Activated T-cell treated with anti-CD3 and anti-CD28 coated beads for 1 hour (primary cell): ENCODE data around the gene ST7.

Experiments
- DNase-seq: peaks from one replicate; pipeline ENCODE4 v3.0.0-alpha.2; 2020; ENCODE audit warnings: low read depth

Gene ST7

DNA sequence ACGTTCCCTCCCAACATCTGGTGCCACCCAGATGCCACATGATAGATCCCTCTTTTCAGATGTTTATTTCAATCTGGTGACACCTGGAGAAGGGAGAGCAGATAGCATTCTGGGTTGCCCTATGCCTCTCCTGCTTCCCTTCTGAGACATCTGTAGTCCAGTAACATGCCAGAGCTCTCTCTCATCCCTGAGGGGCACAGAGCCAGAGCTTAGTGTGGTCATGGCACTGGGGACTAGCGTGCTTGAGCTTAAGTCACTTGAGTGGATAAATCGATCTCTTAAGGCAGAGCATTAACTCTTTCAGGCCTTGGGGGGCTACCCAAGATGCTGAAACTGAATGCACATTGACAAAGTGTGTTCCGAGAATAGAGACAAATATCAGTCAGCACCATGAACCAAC, 321.6 kb downstream of the ST7 start:
- no peak for DNase-seq

DNA sequence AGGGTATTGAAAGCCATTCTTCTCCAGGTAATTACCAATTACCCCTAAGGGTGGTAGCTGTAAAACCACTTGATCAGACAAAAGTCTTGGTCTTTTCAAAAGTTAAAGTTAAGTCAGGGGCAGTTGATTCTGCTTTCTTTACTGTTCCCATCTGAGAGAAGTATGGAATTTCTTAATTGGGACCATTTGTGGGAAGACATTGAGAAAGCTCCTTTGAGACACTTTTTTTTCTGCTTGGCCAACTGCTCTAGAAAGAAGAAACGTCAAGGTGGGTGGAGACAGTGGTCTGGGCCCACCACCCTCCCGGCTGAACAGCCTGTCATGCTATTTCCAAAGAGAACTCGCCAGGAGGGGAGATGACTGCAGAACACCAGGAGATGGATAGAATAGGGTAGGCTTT, 324.3 kb downstream of the ST7 start:
- DNase-seq: no peak

DNA sequence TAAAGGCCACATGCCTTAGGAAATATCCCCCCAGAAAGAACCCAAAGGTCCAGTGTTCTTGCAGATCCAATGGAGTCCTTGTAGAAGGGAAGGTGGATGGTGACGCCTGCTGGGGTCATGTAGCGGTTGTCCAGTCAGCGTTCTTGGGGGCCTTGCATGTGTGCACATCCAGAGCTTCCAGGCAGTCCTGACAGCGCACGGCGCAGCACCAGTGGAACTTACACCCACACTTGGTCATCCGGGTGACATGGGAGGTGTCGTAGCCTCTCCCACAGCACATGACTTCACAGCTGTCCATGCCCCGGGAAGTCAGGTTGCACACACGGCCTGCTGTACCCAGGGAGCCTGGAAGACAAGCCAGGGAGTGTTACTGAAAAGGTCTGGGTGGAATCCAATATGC, 324.7 kb downstream of the ST7 start:
- no peak for DNase-seq

DNA sequence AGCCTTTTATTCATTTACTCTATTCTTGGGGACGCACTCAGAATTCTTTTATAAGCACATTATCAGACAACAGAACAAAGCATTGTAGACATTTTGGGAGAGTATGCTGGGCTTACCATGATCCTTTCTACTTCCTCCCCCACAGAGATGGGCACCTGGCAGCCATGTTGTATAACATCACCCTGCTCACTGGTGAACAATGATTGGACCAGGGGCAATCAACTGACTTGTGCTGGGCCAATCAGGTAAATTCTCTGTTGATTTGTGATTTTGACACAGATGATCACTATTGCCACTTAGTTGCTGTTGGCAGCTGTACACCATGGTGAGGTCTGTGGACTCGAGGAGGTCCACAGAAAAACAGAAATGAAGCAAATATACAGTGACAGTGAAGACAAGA, 325.9 kb downstream of the ST7 start:
- no peak for DNase-seq
